OCI-LY3 (cell line): ENCODE data around the gene LACTBL1.

ENCODE experiments used
- H2AFZ ChIP-seq: fragments of 200-600, 300-600 bp; shearing (Covaris generic); 2 replicates; pipeline ENCODE4 v1.6.0; 2014; ENCODE audit warnings: antibody characterized with exemption, low read depth, low read length
- H3K27ac ChIP-seq: fragments of 200-600, 300-600 bp; sonication (generic); 2 replicates; pipeline ENCODE4 v1.5.1; 2014; ENCODE audit warnings: mild to moderate bottlenecking, low read length, moderate library complexity, mixed read lengths
- H3K27me3 ChIP-seq: fragments of 200-600, 300-600 bp; sonication (generic); 2 replicates; pipeline ENCODE4 v1.6.1; 2014; ENCODE audit warnings: low read depth, low read length, mixed read lengths
- H3K36me3 ChIP-seq: fragments of 200-600, 300-600 bp; sonication (generic); replicated peaks from 2 replicates; pipeline ENCODE3; 2014; ENCODE audit warnings: low read depth, low read length, mixed read lengths
- H3K4me1 ChIP-seq: fragments of 300-600, 200-600 bp; sonication (generic); 2 replicates; pipeline ENCODE4 v1.6.1; 2014; ENCODE audit warnings: low read length, mixed read lengths
- H3K4me2 ChIP-seq: fragments of 200-600, 300-600 bp; sonication (generic); 2 replicates; pipeline ENCODE4 v1.6.1; 2014; ENCODE audit warnings: low read length, mixed read lengths
- H3K4me3 ChIP-seq: fragments of 300-600, 200-600 bp; sonication (generic); 2 replicates; pipeline ENCODE4 v1.5.1; 2014; ENCODE audit warnings: antibody characterized with exemption, mild to moderate bottlenecking, low read length, moderate library complexity
- H3K79me2 ChIP-seq: fragments of 300-600, 200-600 bp; shearing (Covaris generic); 2 replicates; pipeline ENCODE4 v1.6.1; 2014; ENCODE audit warnings: mild to moderate bottlenecking, low read length, mixed read lengths
- H3K9ac ChIP-seq: fragments of 300-600, 200-600 bp; shearing (Covaris generic); 2 replicates; pipeline ENCODE4 v1.6.0; 2014; ENCODE audit warnings: mild to moderate bottlenecking, low read length, moderate library complexity
- H3K9me3 ChIP-seq: fragments of 200-600, 300-600 bp; shearing (Covaris generic); 2 replicates; pipeline ENCODE4 v1.6.1; 2014; ENCODE audit warnings: low read length, mixed read lengths; ENCODE audit not compliant: insufficient read depth
- H4K20me1 ChIP-seq: fragments of 200-600, 300-600 bp; sonication (generic); 2 replicates; pipeline ENCODE4 v1.6.1; 2016; ENCODE audit warnings: low read length, mixed read lengths; ENCODE audit not compliant: insufficient read depth
- EZH2phosphoT487 ChIP-seq: fragments of 200-600 bp; shearing (Covaris generic); IDR thresholded peaks from 2 replicates; pipeline ENCODE4 v1.6.1; 2018; ENCODE audit warnings: antibody characterized with exemption, mixed run types, low read depth
- TF ChIP-seq, protein P1 (sequence below): fragments of 200-600, 300-600 bp; sonication (generic); IDR thresholded peaks from 2 replicates; pipeline ENCODE4 v1.5.1; 2014; ENCODE audit warnings: antibody characterized with exemption, low read length, low read depth

The LACTBL1 gene

DNA sequence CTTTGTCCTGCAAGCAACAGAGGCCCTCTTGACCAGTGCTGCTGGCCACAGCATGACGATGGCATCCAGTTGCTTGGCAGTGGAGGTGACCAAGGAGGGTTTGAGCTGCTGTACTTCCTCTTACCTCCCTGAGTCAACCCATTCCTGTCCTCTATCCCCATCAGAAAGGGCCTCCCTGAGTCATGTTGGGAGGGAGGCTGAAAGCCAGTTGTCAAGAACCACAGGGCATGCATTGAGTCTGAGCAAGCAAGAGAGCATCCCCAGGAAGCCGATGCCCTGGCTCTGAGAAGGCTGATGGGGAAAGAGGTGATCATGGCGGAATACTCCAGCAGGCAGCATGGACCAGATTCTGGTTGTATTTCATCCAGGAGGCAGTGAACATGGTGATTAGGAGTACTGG lies 69.6 kb downstream of the LACTBL1 start:
- no peak overlapping the region for H3K9ac ChIP-seq
- H3K27me3 ChIP-seq = no peaks in the 10 kb centered on the region
- no peaks in the 10 kb centered on the region for H3K4me1 ChIP-seq
- H3K4me2 ChIP-seq = no peak overlapping the region
- no peak overlapping the region for H3K4me3 ChIP-seq
- no peaks in the 10 kb centered on the region for H4K20me1 ChIP-seq
- no peaks in the 10 kb centered on the region for H3K79me2 ChIP-seq
- TF ChIP-seq EZH2phosphoT487 = no peak
- TF ChIP-seq, protein P1, sequence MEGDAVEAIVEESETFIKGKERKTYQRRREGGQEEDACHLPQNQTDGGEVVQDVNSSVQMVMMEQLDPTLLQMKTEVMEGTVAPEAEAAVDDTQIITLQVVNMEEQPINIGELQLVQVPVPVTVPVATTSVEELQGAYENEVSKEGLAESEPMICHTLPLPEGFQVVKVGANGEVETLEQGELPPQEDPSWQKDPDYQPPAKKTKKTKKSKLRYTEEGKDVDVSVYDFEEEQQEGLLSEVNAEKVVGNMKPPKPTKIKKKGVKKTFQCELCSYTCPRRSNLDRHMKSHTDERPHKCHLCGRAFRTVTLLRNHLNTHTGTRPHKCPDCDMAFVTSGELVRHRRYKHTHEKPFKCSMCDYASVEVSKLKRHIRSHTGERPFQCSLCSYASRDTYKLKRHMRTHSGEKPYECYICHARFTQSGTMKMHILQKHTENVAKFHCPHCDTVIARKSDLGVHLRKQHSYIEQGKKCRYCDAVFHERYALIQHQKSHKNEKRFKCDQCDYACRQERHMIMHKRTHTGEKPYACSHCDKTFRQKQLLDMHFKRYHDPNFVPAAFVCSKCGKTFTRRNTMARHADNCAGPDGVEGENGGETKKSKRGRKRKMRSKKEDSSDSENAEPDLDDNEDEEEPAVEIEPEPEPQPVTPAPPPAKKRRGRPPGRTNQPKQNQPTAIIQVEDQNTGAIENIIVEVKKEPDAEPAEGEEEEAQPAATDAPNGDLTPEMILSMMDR = no peak
- H2AFZ ChIP-seq = no peak overlapping the region
- no peaks in the 10 kb centered on the region for H3K36me3 ChIP-seq
- no peaks in the 10 kb centered on the region for H3K9me3 ChIP-seq
- no peak overlapping the region for H3K27ac ChIP-seq
